NT2/D1 (cell line): ENCODE data around the gene RPS6KC1.

Source experiments
- SUZ12 ChIP-seq: IDR thresholded peaks from 2 replicates; pipeline ENCODE4 v1.6.1; 2011; ENCODE audit not compliant: insufficient read length, insufficient read depth; ENCODE audit errors: extremely low read depth
- YY1 ChIP-seq: IDR thresholded peaks from 2 replicates; pipeline ENCODE4 v1.6.1; 2011; ENCODE audit not compliant: insufficient read length, insufficient read depth
- ZNF274 ChIP-seq: IDR thresholded peaks from 2 replicates; pipeline ENCODE4 v1.6.1; 2011; ENCODE audit warnings: mild to moderate bottlenecking, low read depth, low read length

DNA sequence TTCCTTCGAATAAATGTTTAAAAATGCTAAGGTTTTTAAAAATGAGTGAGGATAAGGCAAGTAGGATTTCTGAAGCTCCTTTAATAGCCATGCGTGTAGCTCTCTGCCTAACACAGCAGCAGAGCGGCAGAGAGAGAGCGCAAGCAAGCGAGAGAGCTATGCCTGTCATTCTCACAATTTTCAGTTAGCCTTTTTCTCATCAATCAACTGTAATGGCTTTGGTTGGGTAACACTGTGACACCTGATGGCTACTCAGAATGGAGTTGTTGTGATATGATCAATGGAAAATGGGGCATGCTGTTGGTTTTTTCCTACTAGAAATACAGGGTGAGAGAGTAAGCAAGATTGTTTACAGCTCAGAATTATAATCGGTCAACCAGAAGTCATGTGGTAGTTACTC is 198.4 kb downstream of the RPS6KC1 start:
- no peak for TF ChIP-seq YY1
- TF ChIP-seq SUZ12: no peak
- no peak for TF ChIP-seq ZNF274
